Stimulated activated CD4-positive, alpha-beta T cell treated with anti-CD3 and anti-CD28 coated beads, Interleukin-1b, Interleukin-23, amount 100 ng/mL, for 1 hour (primary cell): ENCODE measurements around the gene ARPC5.
"Not testable (repeated sequence)": the region's sequence is repeated elsewhere in the genome, so short reads cannot be mapped to it uniquely, and the experiment has no call there.

ENCODE experiments used
- DNase-seq, 2 donors: peaks; one replicate each; pipeline ENCODE4 v3.0.0-alpha.2; 2020; ENCODE audit warnings: low read depth in 2 of 2

ARPC5 gene

GRCh38 chr1:183646776-183647175 is 11.2 kb upstream of the ARPC5 start:
- no peak for DNase-seq

GRCh38 chr1:183645531-183645930 is 9.9 kb upstream of the ARPC5 start:
- DNase-seq = no peak

- DNase-seq = no peak
Observed at GRCh38 chr1:183642166-183642565, 6.6 kb upstream of the ARPC5 start.

GRCh38 chr1:183640193-183640592 is 4.6 kb upstream of the ARPC5 start:
- no peak for DNase-seq

DNA sequence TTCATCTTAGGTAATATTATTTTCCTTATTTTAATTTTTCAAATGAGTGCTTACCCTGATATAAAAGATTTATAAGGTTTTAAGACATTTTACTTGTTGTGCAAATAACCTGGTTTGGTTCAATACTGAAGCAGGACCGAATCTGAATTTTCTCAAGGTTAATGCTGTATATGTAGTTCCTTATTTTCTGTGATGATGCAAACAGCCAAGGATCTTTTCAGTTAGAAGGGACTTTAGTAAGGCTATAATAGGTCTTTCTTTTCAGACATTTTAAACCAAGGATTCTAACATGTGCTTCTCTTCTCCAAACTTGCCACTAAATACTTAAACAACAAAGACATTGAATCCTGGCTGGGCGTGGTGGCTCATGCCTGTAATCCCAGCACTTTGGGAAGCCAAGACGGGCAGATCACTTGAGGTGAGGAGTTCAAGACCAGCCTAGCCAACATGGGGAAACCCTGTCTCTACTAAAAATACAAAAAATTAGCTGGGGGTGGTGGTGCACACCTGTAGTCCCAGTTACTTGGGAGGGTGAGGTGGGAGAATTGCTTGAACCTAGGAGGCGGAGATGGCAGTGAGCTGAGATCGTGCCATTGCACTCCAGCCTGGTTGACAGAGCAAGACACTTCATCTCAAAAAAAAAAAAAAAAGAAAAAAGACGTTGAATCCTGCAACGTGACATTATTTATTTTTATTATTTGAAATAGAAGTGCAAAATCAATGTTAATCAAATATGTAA is 3.2 kb upstream of the ARPC5 start:
- DNase-seq = no peak

DNA sequence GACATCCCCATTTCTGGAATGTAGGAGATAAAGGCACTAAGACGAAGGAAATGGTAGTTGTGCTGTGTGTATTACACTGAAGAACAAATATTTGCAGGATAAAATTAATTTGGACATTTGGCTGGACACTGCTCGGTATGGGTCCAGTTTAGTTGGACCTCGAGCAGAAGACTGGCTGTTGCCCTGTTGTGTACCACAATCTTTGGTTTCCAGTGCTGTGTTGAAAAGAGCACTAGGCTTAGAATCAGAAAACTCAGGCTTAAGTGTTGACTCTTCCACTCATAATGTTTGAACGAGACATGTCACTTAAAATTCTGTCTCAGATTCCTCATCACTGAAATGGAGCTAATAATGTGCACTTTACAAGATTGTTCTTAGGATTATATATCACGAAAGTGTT is 1.2 kb upstream of the ARPC5 start:
- DNase-seq = no peak

GRCh38 chr1:183636334-183636682 is 725 bp upstream of the ARPC5 start:
- DNase-seq = no peak

- no peak for DNase-seq
Observed at GRCh38 chr1:183635099-183635605, 431 bp downstream of the ARPC5 start.

GRCh38 chr1:183634429-183635065 is 1.0 kb downstream of the ARPC5 start:
- no peak for DNase-seq

- no peak for DNase-seq
Observed at GRCh38 chr1:183633676-183634343, 1.8 kb downstream of the ARPC5 start.

GRCh38 chr1:183632964-183633363 is 2.6 kb downstream of the ARPC5 start:
- DNase-seq = no peak

DNA sequence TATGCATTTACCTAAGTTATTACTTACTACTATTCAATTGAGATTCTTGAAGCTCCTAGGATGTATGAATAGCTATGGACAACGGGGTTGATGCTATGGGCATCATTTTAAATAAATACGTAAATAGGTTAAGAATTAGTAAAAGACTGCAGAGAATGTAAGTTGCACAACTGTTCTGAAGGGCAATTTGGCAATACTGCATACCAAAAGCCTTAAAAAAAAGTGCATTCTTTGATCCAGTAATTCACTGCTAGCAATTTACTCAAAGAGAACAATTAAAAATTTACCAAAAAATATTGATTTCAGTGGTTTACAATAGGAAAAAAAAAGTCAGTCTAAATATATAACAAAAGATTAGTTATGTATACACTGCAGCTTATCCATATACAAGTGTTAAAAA is 3.5 kb downstream of the ARPC5 start:
- DNase-seq = no peak

GRCh38 chr1:183630748-183631147 is 4.8 kb downstream of the ARPC5 start:
- DNase-seq = no peak

DNA sequence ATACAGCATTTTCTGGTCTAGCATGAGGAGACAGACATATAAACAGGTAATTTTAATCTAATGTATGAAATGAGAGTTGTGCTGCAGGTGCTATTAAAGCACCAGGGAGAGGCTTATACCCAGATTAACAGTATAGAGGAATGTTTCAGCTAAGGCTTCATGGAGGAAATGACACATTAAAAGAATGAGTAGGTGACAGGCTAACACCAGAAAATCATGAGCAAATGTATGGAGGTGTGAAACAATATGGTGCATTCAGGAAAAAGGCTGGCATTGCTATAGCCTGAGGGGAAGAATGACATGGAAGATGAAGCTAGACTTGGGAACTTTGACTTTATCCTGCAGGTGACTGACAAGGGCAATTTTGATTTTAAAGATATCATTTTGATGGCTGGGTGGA is 7.0 kb downstream of the ARPC5 start:
- no peak for DNase-seq

GRCh38 chr1:183626236-183626635 is 9.3 kb downstream of the ARPC5 start:
- not testable (repeated sequence) for DNase-seq

DNA sequence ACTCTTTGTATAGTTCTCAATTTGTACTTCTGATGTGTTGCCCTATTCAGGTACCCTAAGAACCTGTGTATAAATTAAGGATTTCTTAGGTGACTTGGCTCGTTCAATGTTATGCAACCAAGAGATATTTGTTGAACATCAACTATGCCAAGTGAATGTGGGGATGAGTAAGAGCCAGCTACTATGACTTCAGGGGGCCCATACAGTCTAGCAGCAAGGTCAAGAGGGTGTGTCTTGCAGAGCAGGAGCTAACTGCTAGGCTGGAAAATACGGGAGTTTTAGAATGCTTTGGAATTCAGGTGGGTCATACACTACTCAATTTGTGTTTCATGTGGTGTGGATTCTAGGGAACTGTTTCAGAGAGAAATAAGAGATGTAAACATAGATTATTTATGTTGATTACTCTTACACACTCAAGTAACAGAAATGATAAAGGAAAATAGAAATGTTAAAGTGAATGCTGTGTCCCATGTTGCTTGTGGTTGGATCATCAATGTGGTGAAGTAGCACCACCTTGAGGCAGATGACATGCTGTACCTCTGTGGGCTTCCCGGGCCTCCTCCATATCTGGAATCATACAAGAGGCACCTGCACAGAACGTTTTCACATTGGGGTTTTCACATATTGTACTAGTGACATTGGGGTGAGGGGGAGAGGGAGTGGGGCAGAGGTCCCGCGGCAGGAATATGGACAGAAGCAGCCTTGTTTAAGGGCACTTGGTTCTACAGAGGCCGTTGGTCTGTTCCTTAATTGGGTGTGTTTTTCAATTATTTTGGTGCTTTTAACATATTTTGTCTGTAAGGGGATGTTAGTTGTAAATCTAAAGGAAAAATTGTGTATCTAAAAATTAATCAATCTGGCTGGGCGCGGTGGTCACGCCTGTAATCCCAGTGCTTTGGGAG is 12.4 kb downstream of the ARPC5 start:
- peak in 1 of 2 donors; percentile 8 for DNase-seq

DNA sequence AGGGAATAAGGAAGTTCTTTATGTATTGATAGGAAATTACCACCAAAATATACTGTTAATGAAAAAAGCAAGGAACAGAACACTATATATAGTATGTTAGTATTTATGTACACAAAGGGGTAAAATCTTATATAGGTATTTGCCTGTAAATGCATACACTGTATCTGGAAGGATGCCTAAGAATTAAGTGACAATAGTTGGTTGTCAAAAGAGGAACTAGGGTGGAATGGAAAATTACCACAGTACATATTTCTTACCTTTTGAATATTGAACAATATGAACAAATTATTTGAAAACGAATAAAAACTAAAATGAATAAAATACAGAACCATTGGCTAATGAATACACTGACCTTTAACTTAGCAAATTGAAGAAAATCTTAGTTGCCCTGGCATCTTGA is 13.6 kb downstream of the ARPC5 start:
- no peak for DNase-seq

GRCh38 chr1:183620311-183620710 is 15.3 kb downstream of the ARPC5 start:
- DNase-seq = no peak

GRCh38 chr1:183619781-183620180 is 15.8 kb downstream of the ARPC5 start:
- DNase-seq = no peak

DNA sequence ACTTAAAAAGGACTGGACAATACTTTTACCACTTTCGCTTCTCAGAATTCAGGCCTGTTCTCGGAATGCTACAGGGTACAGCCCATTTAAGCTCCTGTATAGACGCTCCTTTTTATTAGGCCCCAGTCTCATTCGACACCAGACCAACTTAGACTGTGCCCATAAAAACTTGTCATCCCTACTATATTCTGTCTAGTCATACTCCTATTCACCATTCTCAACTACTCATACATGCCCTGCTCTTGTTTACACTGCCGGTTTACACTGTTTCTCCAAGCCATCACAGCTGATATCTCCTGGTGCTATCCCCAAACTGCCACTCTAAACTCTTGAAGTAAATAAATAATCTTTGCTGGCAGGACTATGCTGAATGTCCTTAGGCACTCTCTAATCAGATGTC is 17.4 kb downstream of the ARPC5 start:
- DNase-seq = not testable (repeated sequence)

DNA sequence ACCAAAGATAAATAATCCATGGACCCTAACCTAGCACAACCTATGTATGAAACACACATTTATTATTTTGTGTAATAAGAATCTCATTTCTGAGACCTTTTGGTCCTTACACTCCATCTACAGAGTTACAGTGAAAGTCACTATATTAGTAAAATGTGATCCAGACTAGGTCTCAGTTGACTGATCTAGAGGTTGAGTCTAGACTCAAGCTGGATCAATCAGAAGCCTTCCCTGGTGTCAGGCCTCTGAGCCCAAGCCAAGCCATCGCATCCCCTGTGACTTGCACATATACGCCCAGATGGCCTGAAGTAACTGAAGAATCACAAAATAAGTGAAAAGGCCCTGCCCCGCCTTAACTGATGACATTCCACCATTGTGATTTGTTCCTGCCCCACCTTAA is 22.6 kb downstream of the ARPC5 start:
- DNase-seq = not testable (repeated sequence)

DNA sequence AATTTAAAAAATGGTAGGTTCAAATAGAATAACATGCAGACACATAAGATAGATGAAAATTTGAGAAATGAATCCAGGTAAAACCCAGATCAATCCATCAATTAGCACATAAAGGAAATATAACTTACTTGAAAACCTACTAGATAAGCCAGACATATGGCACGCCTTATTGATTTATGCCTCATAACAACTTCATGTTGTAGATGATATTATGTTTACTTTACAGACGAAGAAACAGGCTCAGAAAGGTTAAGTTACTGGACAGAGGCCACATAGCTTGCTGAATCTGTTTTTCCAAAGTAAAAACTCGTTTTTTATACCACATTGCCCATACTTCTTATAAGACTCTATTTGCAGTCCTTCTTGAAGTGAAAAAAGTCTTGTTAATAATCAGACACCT is 23.2 kb downstream of the ARPC5 start:
- DNase-seq = no peak
